Right atrium auricular region (tissue), 2 donors: ENCODE results near the gene GPI. TPM values are rescaled to one million over a fixed set of nuclear protein-coding genes. Genes with fewer than 3 reads are reported as not detected.
"Not testable (repeated sequence)": the region's sequence is repeated elsewhere in the genome, so short reads cannot be mapped to it uniquely, and the experiment has no call there.

Experiments used
- DNase-seq: peaks from one replicate; pipeline ENCODE4 v3.0.0-alpha.2; 2019; ENCODE audit warnings: low spot score
- H3K27ac ChIP-seq, 2 donors: fragments of 200-600 bp; sonication (generic); 1 replicate in 1 of 2; 2 replicates in 1 of 2; pipeline ENCODE4 v1.5.1; 2016 to 2019
- H3K27me3 ChIP-seq, 2 donors: fragments of 200-600 bp; sonication (generic); one replicate each; pipeline versions ENCODE4 v1.5.1 to v1.6.0; 2017 to 2019
- H3K36me3 ChIP-seq: fragments of 200-600 bp; sonication (generic); one replicate; pipeline ENCODE4 v1.5.1; 2016
- H3K4me1 ChIP-seq, 2 donors: fragments of 200-600 bp; sonication (generic); one replicate each; pipeline versions ENCODE4 v1.5.1 to v1.6.0; 2017 to 2019
- H3K4me3 ChIP-seq, 2 donors: fragments of 200-600 bp; sonication (generic); 1 replicate in 1 of 2; 2 replicates in 1 of 2; pipeline ENCODE4 v1.5.1; 2017 to 2019; ENCODE audit warnings: mild to moderate bottlenecking in 1 of 2, moderate library complexity in 1 of 2
- H3K9me3 ChIP-seq, 2 donors: fragments of 200-600 bp; sonication (generic); one replicate each; pipeline ENCODE4 v1.5.1; 2019
- total RNA-seq, 2 donors: library from RNA; depleted of rRNA; stranded (reverse); fragments of >200 nt; gene quantifications; one replicate each; pipeline ENCODE4 v1.1.0, GENCODE V29; 2016
- TF ChIP-seq, protein P1 (sequence below), 2 donors: fragments of 200-600 bp; sonication (generic); IDR thresholded peaks; one replicate each; pipeline ENCODE4 v1.5.1; 2019; ENCODE audit warnings: antibody characterized with exemption in 2 of 2

GPI gene
- total RNA-seq, 2 donors from 2014 or later = 340 to 413 TPM

DNA sequence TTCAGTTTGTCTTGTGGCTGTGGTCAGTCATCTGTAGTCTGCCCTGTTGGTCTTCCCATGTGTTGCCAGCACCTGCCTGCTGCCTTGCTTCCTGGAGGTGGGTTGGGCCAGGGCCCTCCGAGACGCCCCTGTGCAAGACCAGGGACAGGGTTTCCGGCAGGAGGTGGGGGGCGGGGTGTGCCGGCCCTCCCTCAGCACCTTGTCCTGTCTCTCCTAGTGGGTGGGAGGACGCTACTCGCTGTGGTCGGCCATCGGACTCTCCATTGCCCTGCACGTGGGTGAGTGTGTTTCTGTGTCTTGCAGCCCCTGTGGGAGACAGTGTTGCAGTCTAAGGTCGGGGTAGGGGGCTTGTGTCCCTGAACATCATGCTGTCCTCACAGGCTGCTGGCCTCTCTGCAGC, 28.0 kb downstream of the GPI start:
- Histone ChIP-seq H3K27me3 (no peaks in the 10 kb centered on the region), H3K36me3 (peaks cover 83% of the 10 kb centered on the region), H3K9me3 (no peaks in the 10 kb centered on the region), H3K4me3 (no peak overlapping the region), H3K4me1 (no peaks in the 10 kb centered on the region), H3K27ac (no peak overlapping the region)
- TF ChIP-seq, protein P1, sequence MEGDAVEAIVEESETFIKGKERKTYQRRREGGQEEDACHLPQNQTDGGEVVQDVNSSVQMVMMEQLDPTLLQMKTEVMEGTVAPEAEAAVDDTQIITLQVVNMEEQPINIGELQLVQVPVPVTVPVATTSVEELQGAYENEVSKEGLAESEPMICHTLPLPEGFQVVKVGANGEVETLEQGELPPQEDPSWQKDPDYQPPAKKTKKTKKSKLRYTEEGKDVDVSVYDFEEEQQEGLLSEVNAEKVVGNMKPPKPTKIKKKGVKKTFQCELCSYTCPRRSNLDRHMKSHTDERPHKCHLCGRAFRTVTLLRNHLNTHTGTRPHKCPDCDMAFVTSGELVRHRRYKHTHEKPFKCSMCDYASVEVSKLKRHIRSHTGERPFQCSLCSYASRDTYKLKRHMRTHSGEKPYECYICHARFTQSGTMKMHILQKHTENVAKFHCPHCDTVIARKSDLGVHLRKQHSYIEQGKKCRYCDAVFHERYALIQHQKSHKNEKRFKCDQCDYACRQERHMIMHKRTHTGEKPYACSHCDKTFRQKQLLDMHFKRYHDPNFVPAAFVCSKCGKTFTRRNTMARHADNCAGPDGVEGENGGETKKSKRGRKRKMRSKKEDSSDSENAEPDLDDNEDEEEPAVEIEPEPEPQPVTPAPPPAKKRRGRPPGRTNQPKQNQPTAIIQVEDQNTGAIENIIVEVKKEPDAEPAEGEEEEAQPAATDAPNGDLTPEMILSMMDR (IDR thresholded peaks at IDR 0.05) = no peak
- no peak for DNase-seq

GRCh38 chr19:34393629-34394028, 28.6 kb downstream of the GPI start:
- no peaks in the 10 kb centered on the region for H3K4me1 ChIP-seq
- DNase-seq = no peak
- TF ChIP-seq, protein P1 (IDR thresholded peaks at IDR 0.05) = no peak
- H3K27me3 ChIP-seq = no peaks in the 10 kb centered on the region
- no peak overlapping the region for H3K4me3 ChIP-seq
- no peaks in the 10 kb centered on the region for H3K9me3 ChIP-seq
- peaks cover 83% of the 10 kb centered on the region for H3K36me3 ChIP-seq
- no peak overlapping the region for H3K27ac ChIP-seq

DNA sequence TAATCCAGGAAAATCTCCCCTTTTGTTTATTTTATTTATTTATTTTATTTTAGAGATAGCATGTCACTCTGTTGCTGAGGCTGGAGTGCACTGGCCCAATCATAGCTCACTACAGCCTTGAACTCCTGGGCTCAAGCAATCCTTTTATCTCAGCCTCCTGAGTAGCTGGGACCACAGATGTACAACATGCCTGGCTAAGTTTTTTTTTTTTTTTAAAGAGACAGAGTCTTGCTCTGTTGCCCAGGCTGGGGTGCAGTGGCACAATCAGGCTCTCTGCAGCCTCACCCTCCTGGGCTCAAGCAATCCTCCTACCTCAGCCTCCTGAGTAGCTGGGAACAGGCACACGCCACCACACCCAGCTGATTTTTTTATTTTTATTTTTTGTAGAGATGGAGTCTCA, 32.9 kb downstream of the GPI start:
- Histone ChIP-seq H3K27me3 (no peaks in the 10 kb centered on the region), H3K36me3 (peaks cover 67% of the 10 kb centered on the region), H3K27ac (no peak overlapping the region), H3K4me1 (no peaks in the 10 kb centered on the region), H3K4me3 (no peak overlapping the region), H3K9me3 (no peaks in the 10 kb centered on the region)
- TF ChIP-seq, protein P1 (IDR thresholded peaks at IDR 0.05) = no peak
- no peak for DNase-seq

GRCh38 chr19:34399886-34400285, 34.9 kb downstream of the GPI start:
- no peak overlapping the region for H3K27ac ChIP-seq
- H3K4me1 ChIP-seq = peaks cover 0 to 3% of the 10 kb centered on the region in 2 donors
- no peak for DNase-seq
- no peaks in the 10 kb centered on the region for H3K9me3 ChIP-seq
- TF ChIP-seq, protein P1 (IDR thresholded peaks at IDR 0.05) = no peak
- H3K36me3 ChIP-seq = peaks cover 52% of the 10 kb centered on the region
- H3K27me3 ChIP-seq = no peaks in the 10 kb centered on the region
- no peak overlapping the region for H3K4me3 ChIP-seq

DNA sequence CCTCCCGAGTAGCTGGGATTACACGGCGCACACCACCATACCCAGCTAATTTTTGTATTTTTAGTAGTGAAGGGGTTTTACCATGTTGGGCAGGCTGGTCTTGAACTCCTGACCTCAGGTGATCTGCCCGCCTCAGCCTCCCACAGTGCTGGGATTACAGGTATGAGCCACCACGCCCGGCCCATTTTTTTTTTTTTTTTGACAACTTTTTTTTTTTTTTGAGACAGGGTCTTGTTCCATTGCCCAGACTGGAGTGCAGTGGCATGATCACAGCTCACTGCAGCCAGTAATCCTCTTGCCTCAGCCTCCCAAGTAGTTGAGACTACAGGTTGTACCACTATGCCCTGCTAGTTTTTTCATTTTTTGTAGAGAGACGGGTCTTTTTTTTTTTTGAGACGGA, 35.8 kb downstream of the GPI start:
- peaks cover 48% of the 10 kb centered on the region for H3K36me3 ChIP-seq
- not testable (repeated sequence) for H3K4me3 ChIP-seq, H3K27me3 ChIP-seq, H3K9me3 ChIP-seq, H3K4me1 ChIP-seq, DNase-seq, H3K27ac ChIP-seq

GRCh38 chr19:34402074-34402600, 37.1 kb downstream of the GPI start:
- H3K27me3 ChIP-seq = no peaks in the 10 kb centered on the region
- no peak overlapping the region for H3K27ac ChIP-seq
- no peaks in the 10 kb centered on the region for H3K9me3 ChIP-seq
- TF ChIP-seq, protein P1 (IDR thresholded peaks at IDR 0.05) = no peak
- H3K4me1 ChIP-seq = peaks cover 0 to 7% of the 10 kb centered on the region in 2 donors
- DNase-seq = no peak
- H3K4me3 ChIP-seq = no peak overlapping the region
- H3K36me3 ChIP-seq = peaks cover 35% of the 10 kb centered on the region
